ENCODE results near the gene PDE4D.
"Not testable (repeated sequence)": the region's sequence is repeated elsewhere in the genome, so short reads cannot be mapped to it uniquely, and the experiment has no call there.

PDE4D gene

GRCh38 chr5:59573509-59573908 is 320.0 kb downstream of the PDE4D start:
- H3K36me3 ChIP-seq (replicated peaks in 1 of 2; ENCODE audit: control insufficient read depth in 2 of 2, insufficient read depth in 2 of 2, low read length in 2 of 2); H2BK120ac ChIP-seq (ENCODE audit: low read depth, low read length); H3K27ac ChIP-seq (replicated peaks; ENCODE audit: low read length); H3K4me3 ChIP-seq (ENCODE audit: low read length in 2 of 2); H3K14ac ChIP-seq (ENCODE audit: low read length); H2BK5ac ChIP-seq (ENCODE audit: low read length); DNase-seq (ENCODE audit: low spot score); H3K79me1 ChIP-seq (ENCODE audit: low read depth, low read length); H3K27me3 ChIP-seq (ENCODE audit: control insufficient read depth in 3 of 3, insufficient read depth in 3 of 3, low read depth in 1 of 3, low read length in 3 of 3); H2AFZ ChIP-seq (ENCODE audit: low read length); H3K4ac ChIP-seq (ENCODE audit: low read length); H2BK15ac ChIP-seq (ENCODE audit: low read length); H3K9ac ChIP-seq (ENCODE audit: low read depth, low read length, poor library complexity); H2BK12ac ChIP-seq (ENCODE audit: low read length); H3K18ac ChIP-seq (ENCODE audit: low read length); H4K8ac ChIP-seq (ENCODE audit: low read depth, low read length); H3K4me2 ChIP-seq (ENCODE audit: insufficient read depth, low read length, poor library complexity, severe bottlenecking); H4K91ac ChIP-seq (ENCODE audit: low read depth, low read length, poor library complexity); H2AK5ac ChIP-seq (ENCODE audit: low read depth, low read length); H3K9me3 ChIP-seq (replicated peaks in 1 of 2; ENCODE audit: control insufficient read depth in 2 of 2, insufficient read depth in 1 of 2, low read depth in 1 of 2, low read length in 2 of 2); H3K23ac ChIP-seq (ENCODE audit: low read depth, low read length, poor library complexity): not testable (repeated sequence)
- H3K4me1 ChIP-seq (ENCODE audit: control insufficient read depth in 2 of 2, insufficient read depth in 1 of 2, low read depth in 1 of 2, low read length in 2 of 2) = peaks cover 7 to 35% of the 10 kb centered on the region in 2 donors
- no CpG with 5 or more reads among the region's 5 CpGs for WGBS, 2 donors (ENCODE audit: extremely low coverage in 2 of 2, insufficient read length in 2 of 2, insufficient replicate concordance in 1 of 2)

- no peak for DNase-seq (ENCODE audit: low spot score)
- Histone ChIP-seq H3K14ac (ENCODE audit: low read length) (no peak overlapping the region), H2BK5ac (ENCODE audit: low read length) (no peak overlapping the region), H2BK120ac (ENCODE audit: low read depth, low read length) (no peak overlapping the region), H2BK12ac (ENCODE audit: low read length) (no peak overlapping the region), H4K8ac (ENCODE audit: low read depth, low read length) (no peak overlapping the region), H3K4ac (ENCODE audit: low read length) (no peak overlapping the region), H2BK15ac (ENCODE audit: low read length) (no peak overlapping the region), H3K23ac (ENCODE audit: low read depth, low read length, poor library complexity) (no peak overlapping the region), H3K4me1 (ENCODE audit: control insufficient read depth in 2 of 2, insufficient read depth in 1 of 2, low read depth in 1 of 2, low read length in 2 of 2) (peaks cover 6 to 20% of the 10 kb centered on the region in 2 donors), H3K4me3 (ENCODE audit: low read length in 2 of 2) (no peak overlapping the region), H3K18ac (ENCODE audit: low read length) (no peak overlapping the region), H3K27ac (replicated peaks; ENCODE audit: low read length) (no peak overlapping the region), H3K9me3 (replicated peaks in 1 of 2; ENCODE audit: control insufficient read depth in 2 of 2, insufficient read depth in 1 of 2, low read depth in 1 of 2, low read length in 2 of 2) (peaks cover 0 to 2% of the 10 kb centered on the region in 2 donors), H2AK5ac (ENCODE audit: low read depth, low read length) (no peak overlapping the region), H4K91ac (ENCODE audit: low read depth, low read length, poor library complexity) (no peak overlapping the region), H3K36me3 (replicated peaks in 1 of 2; ENCODE audit: control insufficient read depth in 2 of 2, insufficient read depth in 2 of 2, low read length in 2 of 2) (no peaks in the 10 kb centered on the region), H3K27me3 (ENCODE audit: control insufficient read depth in 3 of 3, insufficient read depth in 3 of 3, low read depth in 1 of 3, low read length in 3 of 3) (no peaks in the 10 kb centered on the region), H2AFZ (ENCODE audit: low read length) (no peak overlapping the region), H3K9ac (ENCODE audit: low read depth, low read length, poor library complexity) (no peak overlapping the region), H3K79me1 (ENCODE audit: low read depth, low read length) (no peaks in the 10 kb centered on the region), H3K4me2 (ENCODE audit: insufficient read depth, low read length, poor library complexity, severe bottlenecking) (no peak overlapping the region)
- no CpG with 5 or more reads among the region's 3 CpGs for WGBS, 2 donors (ENCODE audit: extremely low coverage in 2 of 2, insufficient read length in 2 of 2, insufficient replicate concordance in 1 of 2)
Observed at GRCh38 chr5:59571067-59571466, 322.5 kb downstream of the PDE4D start.

GRCh38 chr5:59569608-59570334 is 323.8 kb downstream of the PDE4D start:
- no peak overlapping the region for H3K9ac ChIP-seq (ENCODE audit: low read depth, low read length, poor library complexity)
- peaks cover 6 to 20% of the 10 kb centered on the region in 2 donors for H3K4me1 ChIP-seq (ENCODE audit: control insufficient read depth in 2 of 2, insufficient read depth in 1 of 2, low read depth in 1 of 2, low read length in 2 of 2)
- H4K8ac ChIP-seq (ENCODE audit: low read depth, low read length) = no peak overlapping the region
- H2BK12ac ChIP-seq (ENCODE audit: low read length) = no peak overlapping the region
- peak overlapping the region; percentile 63 for H3K27ac ChIP-seq (replicated peaks; ENCODE audit: low read length)
- H3K18ac ChIP-seq (ENCODE audit: low read length) = no peak overlapping the region
- no peaks in the 10 kb centered on the region for H3K36me3 ChIP-seq (replicated peaks in 1 of 2; ENCODE audit: control insufficient read depth in 2 of 2, insufficient read depth in 2 of 2, low read length in 2 of 2)
- no peak overlapping the region for H2AFZ ChIP-seq (ENCODE audit: low read length)
- WGBS, 2 donors (ENCODE audit: extremely low coverage in 2 of 2, insufficient read length in 2 of 2, insufficient replicate concordance in 1 of 2) = no CpG with 5 or more reads among the region's 3 CpGs
- H3K23ac ChIP-seq (ENCODE audit: low read depth, low read length, poor library complexity) = no peak overlapping the region
- no peak overlapping the region for H3K4ac ChIP-seq (ENCODE audit: low read length)
- no peak overlapping the region for H3K4me3 ChIP-seq (ENCODE audit: low read length in 2 of 2)
- H2BK120ac ChIP-seq (ENCODE audit: low read depth, low read length) = no peak overlapping the region
- H3K27me3 ChIP-seq (ENCODE audit: control insufficient read depth in 3 of 3, insufficient read depth in 3 of 3, low read depth in 1 of 3, low read length in 3 of 3) = no peaks in the 10 kb centered on the region
- no peak overlapping the region for H4K91ac ChIP-seq (ENCODE audit: low read depth, low read length, poor library complexity)
- H3K9me3 ChIP-seq (replicated peaks in 1 of 2; ENCODE audit: control insufficient read depth in 2 of 2, insufficient read depth in 1 of 2, low read depth in 1 of 2, low read length in 2 of 2) = peaks cover 2 to 3% of the 10 kb centered on the region in 2 donors
- H3K4me2 ChIP-seq (ENCODE audit: insufficient read depth, low read length, poor library complexity, severe bottlenecking) = no peak overlapping the region
- no peak overlapping the region for H2AK5ac ChIP-seq (ENCODE audit: low read depth, low read length)
- no peak overlapping the region for H3K14ac ChIP-seq (ENCODE audit: low read length)
- H3K79me1 ChIP-seq (ENCODE audit: low read depth, low read length) = no peaks in the 10 kb centered on the region
- H2BK15ac ChIP-seq (ENCODE audit: low read length) = no peak overlapping the region
- DNase-seq (ENCODE audit: low spot score) = no peak
- no peak overlapping the region for H2BK5ac ChIP-seq (ENCODE audit: low read length)

- Histone ChIP-seq H3K79me1 (ENCODE audit: low read depth, low read length) (no peaks in the 10 kb centered on the region), H3K9me3 (replicated peaks in 1 of 2; ENCODE audit: control insufficient read depth in 2 of 2, insufficient read depth in 1 of 2, low read depth in 1 of 2, low read length in 2 of 2) (peaks cover 2 to 3% of the 10 kb centered on the region in 2 donors), H3K4me2 (ENCODE audit: insufficient read depth, low read length, poor library complexity, severe bottlenecking) (no peak overlapping the region), H3K27me3 (ENCODE audit: control insufficient read depth in 3 of 3, insufficient read depth in 3 of 3, low read depth in 1 of 3, low read length in 3 of 3) (no peaks in the 10 kb centered on the region), H2AK5ac (ENCODE audit: low read depth, low read length) (no peak overlapping the region), H2BK120ac (ENCODE audit: low read depth, low read length) (no peak overlapping the region), H2BK5ac (ENCODE audit: low read length) (no peak overlapping the region), H4K8ac (ENCODE audit: low read depth, low read length) (no peak overlapping the region), H2BK15ac (ENCODE audit: low read length) (no peak overlapping the region), H3K18ac (ENCODE audit: low read length) (no peak overlapping the region), H3K14ac (ENCODE audit: low read length) (no peak overlapping the region), H3K36me3 (replicated peaks in 1 of 2; ENCODE audit: control insufficient read depth in 2 of 2, insufficient read depth in 2 of 2, low read length in 2 of 2) (no peaks in the 10 kb centered on the region), H3K9ac (ENCODE audit: low read depth, low read length, poor library complexity) (no peak overlapping the region), H3K27ac (replicated peaks; ENCODE audit: low read length) (peak overlapping the region; percentile 63), H2BK12ac (ENCODE audit: low read length) (no peak overlapping the region), H3K4me3 (ENCODE audit: low read length in 2 of 2) (no peak overlapping the region), H3K4ac (ENCODE audit: low read length) (no peak overlapping the region), H4K91ac (ENCODE audit: low read depth, low read length, poor library complexity) (no peak overlapping the region), H2AFZ (ENCODE audit: low read length) (no peak overlapping the region), H3K4me1 (ENCODE audit: control insufficient read depth in 2 of 2, insufficient read depth in 1 of 2, low read depth in 1 of 2, low read length in 2 of 2) (peaks cover 6 to 20% of the 10 kb centered on the region in 2 donors), H3K23ac (ENCODE audit: low read depth, low read length, poor library complexity) (no peak overlapping the region)
- no peak for DNase-seq (ENCODE audit: low spot score)
- WGBS, 2 donors (ENCODE audit: extremely low coverage in 2 of 2, insufficient read length in 2 of 2, insufficient replicate concordance in 1 of 2) = no CpG with 5 or more reads among the region's 4 CpGs
Observed at GRCh38 chr5:59569158-59569557, 324.4 kb downstream of the PDE4D start.
